ENCODE measurements around the gene KHDC1. TPM values are rescaled to one million over a fixed set of nuclear protein-coding genes. Genes with fewer than 3 reads are reported as not detected.
"Not testable (repeated sequence)": the region's sequence is repeated elsewhere in the genome, so short reads cannot be mapped to it uniquely, and the experiment has no call there.

Gene KHDC1
- total and polyA plus RNA-seq, 4 donors, result 1.3 to 3.5 (median 2.5) TPM

GRCh38 chr6:73309535-73309784 is 46.5 kb upstream of the KHDC1 start:
- H3K4me1 ChIP-seq (ENCODE audit: control insufficient read depth in 5 of 5, insufficient read depth in 5 of 5, low read length in 5 of 5), result peaks cover 0 to 7% (median 1%) of the 10 kb centered on the region in 5 donors
- H3K9me3 ChIP-seq (ENCODE audit: control insufficient read depth in 4 of 4, insufficient read depth in 3 of 4, low read length in 3 of 4), result peaks cover 0 to 2% (median 0%) of the 10 kb centered on the region in 4 donors
- H3K36me3 ChIP-seq (ENCODE audit: control insufficient read depth in 4 of 4, insufficient read depth in 4 of 4, low read length in 4 of 4), result no peaks in the 10 kb centered on the region
- H3K4me3 ChIP-seq, result peak overlapping the region; percentile 58
- WGBS, 2 donors, result 3 to 5% methylated on average over 13 of the region's 13 CpGs
- TF ChIP-seq, protein P1, sequence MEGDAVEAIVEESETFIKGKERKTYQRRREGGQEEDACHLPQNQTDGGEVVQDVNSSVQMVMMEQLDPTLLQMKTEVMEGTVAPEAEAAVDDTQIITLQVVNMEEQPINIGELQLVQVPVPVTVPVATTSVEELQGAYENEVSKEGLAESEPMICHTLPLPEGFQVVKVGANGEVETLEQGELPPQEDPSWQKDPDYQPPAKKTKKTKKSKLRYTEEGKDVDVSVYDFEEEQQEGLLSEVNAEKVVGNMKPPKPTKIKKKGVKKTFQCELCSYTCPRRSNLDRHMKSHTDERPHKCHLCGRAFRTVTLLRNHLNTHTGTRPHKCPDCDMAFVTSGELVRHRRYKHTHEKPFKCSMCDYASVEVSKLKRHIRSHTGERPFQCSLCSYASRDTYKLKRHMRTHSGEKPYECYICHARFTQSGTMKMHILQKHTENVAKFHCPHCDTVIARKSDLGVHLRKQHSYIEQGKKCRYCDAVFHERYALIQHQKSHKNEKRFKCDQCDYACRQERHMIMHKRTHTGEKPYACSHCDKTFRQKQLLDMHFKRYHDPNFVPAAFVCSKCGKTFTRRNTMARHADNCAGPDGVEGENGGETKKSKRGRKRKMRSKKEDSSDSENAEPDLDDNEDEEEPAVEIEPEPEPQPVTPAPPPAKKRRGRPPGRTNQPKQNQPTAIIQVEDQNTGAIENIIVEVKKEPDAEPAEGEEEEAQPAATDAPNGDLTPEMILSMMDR (IDR thresholded peaks at IDR 0.05; ENCODE audit: control extremely low read depth, extremely low read depth), result no peak
- peak in 2 of 3 donors; percentile 70 to 75 for DNase-seq
- H3K27me3 ChIP-seq (ENCODE audit: control insufficient read depth in 3 of 3, insufficient read depth in 3 of 3, low read length in 2 of 3), result peaks cover 0 to under 1% (median 0%) of the 10 kb centered on the region in 3 donors
- peak overlapping the region in 1 of 2 donors; percentile 2 for H3K27ac ChIP-seq (ENCODE audit: low read depth in 1 of 2, low read length in 1 of 2)
- peak overlapping the region; percentile 72 to 87 for H3K9ac ChIP-seq (ENCODE audit: insufficient read depth in 1 of 2, low read length in 2 of 2)
- no peak for ATAC-seq (ENCODE audit: insufficient read depth, low FRiP score)

DNA sequence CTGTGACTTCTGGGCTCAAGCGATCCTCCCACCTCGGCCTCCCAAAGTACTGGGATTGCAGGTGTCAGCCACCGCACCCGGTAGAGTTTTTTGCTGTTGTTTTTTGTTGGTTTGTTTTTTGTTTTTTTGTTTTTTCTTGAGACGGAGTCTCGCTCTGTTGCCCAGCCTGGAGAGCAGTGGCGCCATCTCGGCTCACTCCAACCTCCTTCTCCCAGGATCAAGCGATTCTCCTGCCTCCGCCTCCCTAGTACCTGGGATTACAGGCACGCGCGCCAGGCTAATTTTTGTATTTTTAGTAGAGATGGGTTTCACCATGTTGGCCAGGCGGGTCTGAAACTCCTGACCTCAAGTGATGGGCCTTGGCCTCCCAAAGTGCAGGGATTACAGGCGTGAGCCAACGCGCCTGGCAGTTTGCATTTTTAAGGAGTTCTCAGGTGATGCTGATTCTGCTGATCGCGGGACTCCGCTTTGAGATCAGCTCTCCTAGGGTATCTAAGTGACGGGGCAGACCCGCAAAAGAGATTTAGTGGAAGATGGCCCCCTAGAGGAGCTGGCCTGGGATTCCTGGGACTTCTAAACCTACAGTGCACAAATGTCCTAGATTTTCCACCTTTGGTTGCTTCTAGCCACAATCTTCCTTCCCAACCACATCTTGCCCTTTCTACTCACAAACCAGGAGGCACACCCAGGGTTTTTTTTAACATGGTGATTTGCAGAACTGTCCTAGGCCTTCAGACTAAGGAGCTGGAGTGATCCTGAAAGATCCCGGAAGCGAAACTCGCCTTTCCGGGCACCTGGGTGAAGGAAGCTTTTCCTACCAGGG is 45.9 kb upstream of the KHDC1 start:
- Histone ChIP-seq H3K27ac (ENCODE audit: low read depth in 1 of 2, low read length in 1 of 2) (no peak overlapping the region), H3K27me3 (ENCODE audit: control insufficient read depth in 3 of 3, insufficient read depth in 3 of 3, low read length in 2 of 3) (no peaks in the 10 kb centered on the region), H3K4me1 (ENCODE audit: control insufficient read depth in 5 of 5, insufficient read depth in 5 of 5, low read length in 5 of 5) (peaks cover 0 to 7% (median 1%) of the 10 kb centered on the region in 5 donors), H3K4me3 (no peak overlapping the region), H3K9ac (ENCODE audit: insufficient read depth in 1 of 2, low read length in 2 of 2) (peak overlapping the region; percentile 72 to 87), H3K36me3 (ENCODE audit: control insufficient read depth in 4 of 4, insufficient read depth in 4 of 4, low read length in 4 of 4) (no peaks in the 10 kb centered on the region), H3K9me3 (ENCODE audit: control insufficient read depth in 4 of 4, insufficient read depth in 3 of 4, low read length in 3 of 4) (peaks cover 0 to 2% (median 0%) of the 10 kb centered on the region in 4 donors)
- TF ChIP-seq, protein P1 (IDR thresholded peaks at IDR 0.05; ENCODE audit: control extremely low read depth, extremely low read depth), result no peak
- peak; percentile 55 for ATAC-seq (ENCODE audit: insufficient read depth, low FRiP score)
- WGBS, 2 donors, result 80% methylated on average over 26 of the region's 26 CpGs
- DNase-seq, result peak in 2 of 3 donors; percentile 21 to 35

GRCh38 chr6:73303773-73304172 is 40.8 kb upstream of the KHDC1 start:
- not testable (repeated sequence) for ATAC-seq (ENCODE audit: insufficient read depth, low FRiP score)

DNA sequence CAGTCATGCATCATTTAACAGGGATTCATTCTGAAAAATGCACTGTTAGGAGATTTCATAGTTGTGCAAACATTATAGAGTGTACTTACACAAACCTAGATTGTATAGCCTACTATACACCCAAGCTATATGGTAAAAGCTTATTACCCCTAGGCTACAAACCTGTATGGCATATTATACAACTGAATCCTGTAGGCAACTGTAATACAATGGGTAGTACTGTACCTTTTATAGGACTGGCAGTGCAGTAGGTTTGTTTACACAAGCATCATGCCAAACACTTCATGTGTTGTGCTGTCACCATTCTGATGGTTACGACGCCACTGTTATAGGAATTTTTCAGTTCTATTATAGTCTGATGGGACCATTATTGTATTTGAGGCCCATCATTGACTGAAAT is 39.3 kb upstream of the KHDC1 start:
- Histone ChIP-seq H3K36me3 (ENCODE audit: control insufficient read depth in 4 of 4, insufficient read depth in 4 of 4, low read length in 4 of 4) (peaks cover 0 to 2% (median 0%) of the 10 kb centered on the region in 4 donors), H3K9ac (ENCODE audit: insufficient read depth in 1 of 2, low read length in 2 of 2) (no peak overlapping the region), H3K4me1 (ENCODE audit: control insufficient read depth in 5 of 5, insufficient read depth in 5 of 5, low read length in 5 of 5) (peaks cover 0 to 8% (median 0%) of the 10 kb centered on the region in 5 donors), H3K9me3 (ENCODE audit: control insufficient read depth in 4 of 4, insufficient read depth in 3 of 4, low read length in 3 of 4) (no peaks in the 10 kb centered on the region), H3K4me3 (no peak overlapping the region), H3K27ac (ENCODE audit: low read depth in 1 of 2, low read length in 1 of 2) (no peak overlapping the region), H3K27me3 (ENCODE audit: control insufficient read depth in 3 of 3, insufficient read depth in 3 of 3, low read length in 2 of 3) (no peaks in the 10 kb centered on the region)
- TF ChIP-seq, protein P1 (IDR thresholded peaks at IDR 0.05; ENCODE audit: control extremely low read depth, extremely low read depth), result no peak
- ATAC-seq (ENCODE audit: insufficient read depth, low FRiP score), result no peak
- 90% methylated on average over 2 of the region's 2 CpGs for WGBS, 2 donors
- no peak for DNase-seq

More at GRCh38 chr6:73303773-73304172, 40.8 kb upstream of the KHDC1 start:
- not testable (repeated sequence) for DNase-seq; H3K36me3 ChIP-seq (ENCODE audit: control insufficient read depth in 4 of 4, insufficient read depth in 4 of 4, low read length in 4 of 4); H3K27me3 ChIP-seq (ENCODE audit: control insufficient read depth in 3 of 3, insufficient read depth in 3 of 3, low read length in 2 of 3); H3K27ac ChIP-seq (ENCODE audit: low read depth in 1 of 2, low read length in 1 of 2); H3K9ac ChIP-seq (ENCODE audit: insufficient read depth in 1 of 2, low read length in 2 of 2); H3K9me3 ChIP-seq (ENCODE audit: control insufficient read depth in 4 of 4, insufficient read depth in 3 of 4, low read length in 3 of 4); H3K4me1 ChIP-seq (ENCODE audit: control insufficient read depth in 5 of 5, insufficient read depth in 5 of 5, low read length in 5 of 5); H3K4me3 ChIP-seq
- WGBS, 2 donors, result 90 to 91% methylated on average over 7 of the region's 7 CpGs
